MM.1S (cell line): ENCODE data around the gene WNT5B.

Source experiments
- DNase-seq: peaks from one replicate; pipeline ENCODE4 v3.0.0-alpha.2; 2015
- H2AFZ ChIP-seq: fragments of 300-600 bp; sonication (generic); 2 replicates; pipeline ENCODE4 v1.6.0; 2016; ENCODE audit warnings: antibody characterized with exemption, low read length
- H3F3A ChIP-seq: fragments of 300-600 bp; sonication (generic); 2 replicates; pipeline ENCODE4 v1.6.1; 2016; ENCODE audit warnings: mild to moderate bottlenecking, antibody characterized with exemption, low read length, moderate library complexity, mixed read lengths; ENCODE audit not compliant: insufficient read depth
- H3K27ac ChIP-seq: fragments of 300-600 bp; sonication (generic); 2 replicates; pipeline ENCODE4 v1.5.1; 2016; ENCODE audit warnings: mild to moderate bottlenecking, low read length
- H3K27me3 ChIP-seq: fragments of 300-600 bp; sonication (generic); replicated peaks from 2 replicates; pipeline ENCODE4 v1.6.0; 2016; ENCODE audit warnings: low read length; ENCODE audit not compliant: insufficient read depth
- H3K36me3 ChIP-seq: fragments of 300-600 bp; sonication (generic); replicated peaks from 2 replicates; pipeline ENCODE4 v1.6.1; 2016; ENCODE audit warnings: mild to moderate bottlenecking, low read length, mixed read lengths; ENCODE audit not compliant: insufficient read depth
- H3K4me1 ChIP-seq: fragments of 300-600 bp; sonication (generic); 2 replicates; pipeline ENCODE4 v1.6.1; 2016; ENCODE audit warnings: low read length, mixed read lengths
- H3K4me2 ChIP-seq: fragments of 300-600 bp; sonication (generic); 2 replicates; pipeline ENCODE4 v1.6.0; 2016; ENCODE audit warnings: low read depth, low read length
- H3K4me3 ChIP-seq: fragments of 300-600 bp; sonication (generic); 2 replicates; pipeline ENCODE4 v1.5.1; 2016; ENCODE audit warnings: low read length, mixed read lengths
- H3K79me2 ChIP-seq: fragments of 300-600 bp; sonication (generic); 2 replicates; pipeline ENCODE4 v1.6.1; 2016; ENCODE audit warnings: mixed run types, low read length, mixed read lengths
- H3K9ac ChIP-seq: fragments of 300-600 bp; sonication (generic); 2 replicates; pipeline ENCODE4 v1.6.1; 2016; ENCODE audit warnings: low read length, mixed read lengths
- H3K9me2 ChIP-seq: fragments of 300-600 bp; sonication (generic); replicated peaks from 2 replicates; pipeline ENCODE4 v1.6.1; 2016; ENCODE audit warnings: mild to moderate bottlenecking, low read length, mixed read lengths; ENCODE audit not compliant: insufficient read depth
- H3K9me3 ChIP-seq: fragments of 300-600 bp; sonication (generic); replicated peaks from 2 replicates; pipeline ENCODE4 v1.6.1; 2016; ENCODE audit warnings: mild to moderate bottlenecking, low read length, mixed read lengths; ENCODE audit not compliant: insufficient read depth
- H4K20me1 ChIP-seq: fragments of 300-600 bp; sonication (generic); 2 replicates; pipeline ENCODE4 v1.6.1; 2016; ENCODE audit warnings: mild to moderate bottlenecking, low read length, moderate library complexity, mixed read lengths; ENCODE audit not compliant: insufficient read depth
- EZH2 ChIP-seq: fragments of 300-600 bp; sonication (generic); optimal IDR thresholded peaks from 2 replicates; pipeline ENCODE3; 2017; ENCODE audit warnings: low read depth, mild to moderate bottlenecking, antibody characterized with exemption, low read length, mixed read lengths
- EZH2phosphoT487 ChIP-seq: fragments of 300-600 bp; sonication (generic); IDR thresholded peaks from 2 replicates; pipeline ENCODE4 v1.6.1; 2018; ENCODE audit warnings: antibody characterized with exemption, low read length
- TF ChIP-seq, protein P1 (sequence below): fragments of 300-600 bp; sonication (generic); IDR thresholded peaks from 2 replicates; pipeline ENCODE4 v1.5.1; 2016; ENCODE audit warnings: antibody characterized with exemption, low read length, mixed read lengths

WNT5B gene

GRCh38 chr12:1610072-1610643 lies 18.9 kb upstream of the WNT5B start:
- no peak overlapping the region for H3K4me2 ChIP-seq
- no peak overlapping the region for H3K9ac ChIP-seq
- no peaks in the 10 kb centered on the region for H3K4me1 ChIP-seq

GRCh38 chr12:1611803-1612572 lies 17.0 kb upstream of the WNT5B start:
- no peaks in the 10 kb centered on the region for H3K4me1 ChIP-seq
- no peak overlapping the region for H3K27ac ChIP-seq
- TF ChIP-seq, protein P1, sequence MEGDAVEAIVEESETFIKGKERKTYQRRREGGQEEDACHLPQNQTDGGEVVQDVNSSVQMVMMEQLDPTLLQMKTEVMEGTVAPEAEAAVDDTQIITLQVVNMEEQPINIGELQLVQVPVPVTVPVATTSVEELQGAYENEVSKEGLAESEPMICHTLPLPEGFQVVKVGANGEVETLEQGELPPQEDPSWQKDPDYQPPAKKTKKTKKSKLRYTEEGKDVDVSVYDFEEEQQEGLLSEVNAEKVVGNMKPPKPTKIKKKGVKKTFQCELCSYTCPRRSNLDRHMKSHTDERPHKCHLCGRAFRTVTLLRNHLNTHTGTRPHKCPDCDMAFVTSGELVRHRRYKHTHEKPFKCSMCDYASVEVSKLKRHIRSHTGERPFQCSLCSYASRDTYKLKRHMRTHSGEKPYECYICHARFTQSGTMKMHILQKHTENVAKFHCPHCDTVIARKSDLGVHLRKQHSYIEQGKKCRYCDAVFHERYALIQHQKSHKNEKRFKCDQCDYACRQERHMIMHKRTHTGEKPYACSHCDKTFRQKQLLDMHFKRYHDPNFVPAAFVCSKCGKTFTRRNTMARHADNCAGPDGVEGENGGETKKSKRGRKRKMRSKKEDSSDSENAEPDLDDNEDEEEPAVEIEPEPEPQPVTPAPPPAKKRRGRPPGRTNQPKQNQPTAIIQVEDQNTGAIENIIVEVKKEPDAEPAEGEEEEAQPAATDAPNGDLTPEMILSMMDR, result no peak
- TF ChIP-seq EZH2, result no peak
- TF ChIP-seq EZH2phosphoT487, result no peak
- no peak overlapping the region for H3K9ac ChIP-seq
- no peak overlapping the region for H3K4me3 ChIP-seq
- H3K9me2 ChIP-seq, result no peaks in the 10 kb centered on the region
- no peaks in the 10 kb centered on the region; the same call in 1 of the 2 replicates for H3K36me3 ChIP-seq
- H3F3A ChIP-seq, result no peaks in the 10 kb centered on the region
- no peak overlapping the region for H2AFZ ChIP-seq
- H4K20me1 ChIP-seq, result peaks cover 4% of the 10 kb centered on the region; the same call in 1 of the 2 replicates
- H3K4me2 ChIP-seq, result no peak overlapping the region
- no peak for DNase-seq
- no peaks in the 10 kb centered on the region for H3K27me3 ChIP-seq
- H3K9me3 ChIP-seq, result no peaks in the 10 kb centered on the region
- peaks cover 96% of the 10 kb centered on the region for H3K79me2 ChIP-seq

More at GRCh38 chr12:1610072-1610643, 18.9 kb upstream of the WNT5B start:
- Histone ChIP-seq H3K36me3 (no peaks in the 10 kb centered on the region; the same call in 1 of the 2 replicates), H3K27me3 (no peaks in the 10 kb centered on the region), H3K9me2 (no peaks in the 10 kb centered on the region), H3K79me2 (peaks cover 94% of the 10 kb centered on the region), H2AFZ (no peak overlapping the region), H3K4me3 (no peak overlapping the region), H3K9me3 (no peaks in the 10 kb centered on the region), H3F3A (no peaks in the 10 kb centered on the region), H3K27ac (no peak overlapping the region), H4K20me1 (no peaks in the 10 kb centered on the region; the same call in 1 of the 2 replicates)
- no peak for DNase-seq
- TF ChIP-seq EZH2phosphoT487, result no peak
- no peak for TF ChIP-seq EZH2
- TF ChIP-seq, protein P1, result no peak

DNA sequence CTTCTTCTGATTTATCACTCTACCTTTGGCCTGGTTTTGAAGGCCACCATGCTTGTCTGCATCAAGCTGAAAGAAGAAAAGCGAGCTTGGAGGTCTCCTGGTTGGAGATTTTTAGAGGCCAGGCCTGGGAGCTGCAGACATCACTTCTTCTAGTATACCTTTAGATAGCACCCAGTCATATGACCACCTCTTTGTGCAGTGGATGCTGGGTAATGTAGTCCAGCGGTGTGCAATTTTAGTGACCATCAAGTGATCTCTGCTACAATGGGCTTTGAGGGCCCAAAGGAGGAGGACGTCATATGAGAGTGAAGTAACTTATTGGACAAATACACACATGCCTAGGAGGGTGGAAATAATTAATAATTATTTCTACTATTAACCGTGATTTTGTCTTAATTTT lies 15.2 kb upstream of the WNT5B start:
- Histone ChIP-seq H3K4me2 (no peak overlapping the region), H3K9me2 (no peaks in the 10 kb centered on the region), H3K4me3 (no peak overlapping the region), H4K20me1 (peaks cover 4% of the 10 kb centered on the region; the same call in 1 of the 2 replicates), H3F3A (no peaks in the 10 kb centered on the region), H3K9me3 (no peaks in the 10 kb centered on the region), H3K9ac (no peak overlapping the region), H3K27me3 (no peaks in the 10 kb centered on the region), H3K27ac (no peak overlapping the region), H3K36me3 (no peaks in the 10 kb centered on the region; the same call in 1 of the 2 replicates), H3K4me1 (no peaks in the 10 kb centered on the region), H2AFZ (no peak overlapping the region), H3K79me2 (peaks cover 91% of the 10 kb centered on the region)
- TF ChIP-seq, protein P1, result no peak
- TF ChIP-seq EZH2phosphoT487 (no peak), EZH2 (no peak)
- no peak for DNase-seq
